GM06990 (cell line): ENCODE data around the gene SEPTIN1.

Experiments used
- DNase-seq: peaks from one replicate; pipeline ENCODE4 v3.0.0-alpha.2; 2011; ENCODE audit not compliant: insufficient read length; ENCODE audit errors: extremely low read depth
- H3K27me3 ChIP-seq: replicated peaks from 2 replicates; pipeline ENCODE4 v1.6.0; 2011; ENCODE audit warnings: low read length; ENCODE audit not compliant: control insufficient read depth, insufficient read depth
- H3K36me3 ChIP-seq: 2 replicates; pipeline ENCODE4 v1.5.1; 2011; ENCODE audit warnings: low read length; ENCODE audit not compliant: control insufficient read depth, insufficient read depth
- H3K4me3 ChIP-seq: replicated peaks from 2 replicates; pipeline ENCODE4 v1.5.1; 2011; ENCODE audit warnings: low read depth, mild to moderate bottlenecking, control low read depth, low read length
- TF ChIP-seq, protein P1 (sequence below): IDR thresholded peaks from 2 replicates; pipeline ENCODE4 v1.5.1; 2011; ENCODE audit warnings: low read length, control low read depth, mild to moderate bottlenecking, inconsistent platforms; ENCODE audit not compliant: insufficient read depth, poor library complexity, severe bottlenecking

SEPTIN1 gene

DNA sequence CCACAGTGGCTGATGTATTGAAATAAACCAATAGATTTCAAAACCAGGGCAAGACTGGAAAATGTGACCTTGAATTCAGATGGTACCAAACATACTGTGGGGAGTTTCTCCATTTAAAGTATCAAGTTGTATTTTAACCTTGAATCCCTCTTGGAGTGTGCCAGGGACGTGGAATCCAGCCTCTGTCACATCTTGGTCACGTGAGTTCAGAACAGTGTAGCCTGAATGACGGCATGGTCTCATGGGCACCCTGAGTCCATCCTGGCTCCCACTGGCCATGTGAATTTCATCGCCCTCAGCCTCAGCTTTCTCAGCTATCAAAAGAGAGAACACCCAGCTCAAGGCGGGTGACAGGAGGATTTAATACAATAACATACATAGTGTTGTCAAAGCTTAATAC lies 31.8 kb upstream of the SEPTIN1 start:
- no peaks in the 10 kb centered on the region for H3K27me3 ChIP-seq
- no peak for DNase-seq
- no peaks in the 10 kb centered on the region; the same call in none of the 2 replicates for H3K36me3 ChIP-seq
- H3K4me3 ChIP-seq = no peak overlapping the region
- TF ChIP-seq, protein P1, sequence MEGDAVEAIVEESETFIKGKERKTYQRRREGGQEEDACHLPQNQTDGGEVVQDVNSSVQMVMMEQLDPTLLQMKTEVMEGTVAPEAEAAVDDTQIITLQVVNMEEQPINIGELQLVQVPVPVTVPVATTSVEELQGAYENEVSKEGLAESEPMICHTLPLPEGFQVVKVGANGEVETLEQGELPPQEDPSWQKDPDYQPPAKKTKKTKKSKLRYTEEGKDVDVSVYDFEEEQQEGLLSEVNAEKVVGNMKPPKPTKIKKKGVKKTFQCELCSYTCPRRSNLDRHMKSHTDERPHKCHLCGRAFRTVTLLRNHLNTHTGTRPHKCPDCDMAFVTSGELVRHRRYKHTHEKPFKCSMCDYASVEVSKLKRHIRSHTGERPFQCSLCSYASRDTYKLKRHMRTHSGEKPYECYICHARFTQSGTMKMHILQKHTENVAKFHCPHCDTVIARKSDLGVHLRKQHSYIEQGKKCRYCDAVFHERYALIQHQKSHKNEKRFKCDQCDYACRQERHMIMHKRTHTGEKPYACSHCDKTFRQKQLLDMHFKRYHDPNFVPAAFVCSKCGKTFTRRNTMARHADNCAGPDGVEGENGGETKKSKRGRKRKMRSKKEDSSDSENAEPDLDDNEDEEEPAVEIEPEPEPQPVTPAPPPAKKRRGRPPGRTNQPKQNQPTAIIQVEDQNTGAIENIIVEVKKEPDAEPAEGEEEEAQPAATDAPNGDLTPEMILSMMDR = no peak

DNA sequence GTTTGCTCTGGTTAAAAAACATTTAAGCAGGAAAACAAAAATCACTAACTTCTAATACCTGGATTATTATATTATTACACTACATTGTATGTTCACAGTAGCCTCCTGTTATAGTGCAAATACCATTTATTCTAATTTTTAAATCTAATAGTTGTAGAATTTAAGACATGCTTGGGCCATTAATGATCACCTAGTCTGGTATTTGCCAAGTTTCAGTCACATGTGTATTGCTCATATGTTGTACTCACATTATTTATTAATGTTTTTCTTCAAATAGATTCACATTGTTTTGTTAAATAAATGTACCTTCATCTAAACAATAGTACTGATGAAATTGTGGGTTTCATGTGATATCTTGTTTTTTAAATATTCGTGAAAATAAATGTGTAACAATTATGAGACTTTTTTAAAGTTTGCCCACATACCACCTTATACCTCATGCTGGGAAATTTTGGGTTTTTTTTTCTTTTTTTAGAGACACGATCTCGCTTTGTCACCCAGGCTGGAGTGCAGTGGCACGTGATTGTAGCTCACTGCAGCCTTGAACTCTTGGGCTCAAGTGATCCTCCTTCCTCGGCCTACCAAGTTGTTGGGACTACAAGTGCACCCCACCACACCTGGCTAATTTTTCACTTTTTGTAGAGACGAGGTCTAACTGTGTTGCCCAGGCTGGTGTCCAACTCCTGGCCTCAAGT lies 30.9 kb upstream of the SEPTIN1 start:
- TF ChIP-seq, protein P1 = no peak
- DNase-seq = no peak
- H3K27me3 ChIP-seq = no peaks in the 10 kb centered on the region
- no peak overlapping the region for H3K4me3 ChIP-seq
- no peaks in the 10 kb centered on the region; the same call in 1 of the 2 replicates for H3K36me3 ChIP-seq

DNA sequence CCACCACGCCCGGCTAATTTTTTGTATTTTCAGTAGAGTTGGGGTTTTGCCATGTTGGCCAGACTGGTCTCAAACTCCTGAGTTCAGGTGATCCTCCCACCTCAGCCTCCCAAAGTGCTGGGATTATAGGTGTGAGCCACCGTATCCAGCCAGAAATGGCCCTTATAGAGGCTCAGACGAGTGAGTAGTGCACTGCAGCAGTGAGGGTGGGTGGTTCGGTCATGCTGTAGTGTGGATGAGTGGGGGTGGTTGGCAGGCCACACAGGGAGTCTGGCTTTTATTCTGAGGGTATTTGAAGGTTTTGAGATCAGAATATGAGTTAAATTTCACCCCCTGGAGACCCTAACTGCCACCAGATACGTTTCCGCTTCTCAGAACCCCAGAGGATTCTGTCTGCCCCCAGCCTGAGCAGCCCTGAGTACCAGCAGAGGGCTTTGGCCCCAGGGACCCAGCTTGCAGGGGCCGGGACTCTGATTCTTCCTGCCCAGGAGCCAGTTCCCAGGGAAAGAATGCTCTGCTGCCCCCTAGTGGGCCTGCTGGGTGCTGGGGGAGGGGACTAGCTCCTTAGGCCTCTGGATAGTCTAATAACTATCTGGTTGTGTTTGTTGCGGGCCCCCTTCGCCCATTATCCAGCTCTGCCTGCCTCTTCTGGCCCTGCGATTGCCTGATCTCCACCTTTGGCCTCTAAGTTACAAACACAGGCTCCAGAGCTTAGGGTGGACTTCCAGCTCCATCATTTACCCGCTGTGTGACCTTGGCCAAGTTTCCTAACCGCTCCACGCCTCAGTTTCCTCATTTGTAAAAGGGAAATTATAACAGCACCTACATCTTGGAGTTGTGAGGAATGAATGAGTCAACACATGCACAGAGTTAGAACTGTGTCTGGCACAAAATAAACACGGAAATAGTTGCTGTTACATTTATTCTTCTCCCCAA lies 27.0 kb upstream of the SEPTIN1 start:
- Histone ChIP-seq H3K27me3 (no peaks in the 10 kb centered on the region), H3K36me3 (no peaks in the 10 kb centered on the region; the same call in 1 of the 2 replicates), H3K4me3 (no peak overlapping the region)
- TF ChIP-seq, protein P1 = peak; percentile 98
- DNase-seq = peak; percentile 80

DNA sequence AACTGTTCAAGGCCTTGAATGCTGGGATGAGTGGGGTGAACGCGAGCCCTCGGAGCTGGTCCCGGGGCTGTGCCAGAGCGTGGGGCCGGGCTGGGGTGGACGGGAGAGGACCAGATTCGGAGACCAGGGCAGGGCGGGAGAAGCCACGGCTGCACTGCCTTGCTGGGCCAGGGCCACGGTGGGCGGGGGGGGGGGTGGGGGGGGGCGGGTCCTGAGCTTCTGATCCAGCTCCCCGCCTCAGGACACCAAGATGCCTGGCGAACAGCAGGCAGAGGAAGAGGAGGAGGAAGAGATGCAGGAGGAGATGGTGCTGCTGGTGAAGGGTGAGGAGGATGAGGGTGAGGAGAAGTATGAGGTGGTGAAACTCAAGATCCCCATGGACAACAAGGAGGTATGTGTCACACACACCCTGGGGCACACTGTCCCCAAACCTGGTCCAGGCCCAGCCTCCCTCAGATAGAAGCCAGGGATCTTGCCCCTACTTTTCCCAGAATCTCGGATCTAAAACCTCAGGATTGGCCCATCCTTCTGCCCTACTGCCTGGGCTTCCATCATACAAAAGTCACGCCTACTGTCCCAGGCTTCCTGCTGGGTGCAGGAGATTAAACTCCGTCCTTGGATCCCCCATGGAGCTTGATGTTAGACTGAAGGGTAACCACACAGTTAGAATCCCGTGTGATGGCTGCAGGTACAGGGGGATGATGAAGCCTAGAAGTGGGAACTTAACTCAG lies 25.6 kb upstream of the SEPTIN1 start:
- TF ChIP-seq, protein P1 = no peak
- Histone ChIP-seq H3K27me3 (no peaks in the 10 kb centered on the region), H3K4me3 (peak overlapping the region; percentile 75), H3K36me3 (no peaks in the 10 kb centered on the region)
- DNase-seq = no peak

DNA sequence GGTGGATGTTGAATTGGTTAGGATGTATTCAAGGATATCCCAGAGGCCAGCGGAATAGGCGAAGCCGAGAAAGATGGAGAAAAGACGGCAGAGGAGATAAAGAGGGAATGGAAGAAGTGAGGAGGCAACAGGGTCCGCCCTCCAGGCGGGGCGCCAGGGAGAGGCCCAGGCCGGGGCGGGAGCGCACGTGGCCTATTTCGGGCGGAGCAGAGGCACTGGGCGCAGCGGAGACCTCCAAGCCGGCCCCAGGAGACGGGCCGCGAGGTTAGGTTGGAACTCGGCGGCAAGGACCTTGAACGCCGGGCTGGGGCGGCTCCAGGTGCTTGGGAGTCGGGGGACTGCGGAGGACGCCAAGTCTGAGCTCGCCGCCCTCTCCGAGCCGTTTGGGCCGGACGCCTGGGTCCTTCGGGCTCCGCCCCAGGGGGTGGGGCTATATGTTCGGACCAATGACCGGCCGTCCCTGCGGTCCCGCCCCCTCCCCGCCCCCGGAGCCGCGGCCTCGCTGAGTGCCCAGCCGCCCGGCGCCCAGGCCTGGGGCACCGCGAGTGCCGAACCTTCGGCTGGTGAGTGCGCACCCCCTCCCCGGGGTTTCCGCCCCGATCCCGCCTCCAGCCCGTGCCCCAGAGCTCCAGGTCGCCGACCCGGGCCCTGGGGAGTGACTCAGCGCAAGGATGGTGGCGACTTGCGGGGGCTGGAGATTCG lies 24.9 kb upstream of the SEPTIN1 start, which contains the start of gene ZNF771:
Gene ZNF771, plus strand, starts transcription at position 505 of the 702 bp plus-strand sequence. CDS start 448 bp downstream, outside the sequence.
- H3K36me3 ChIP-seq = no peaks in the 10 kb centered on the region
- TF ChIP-seq, protein P1 = peak; percentile 24
- DNase-seq = peak; percentile 89
- peak within 1 kb of the TSS; percentile 75 for H3K4me3 ChIP-seq
- no peaks in the 10 kb centered on the region for H3K27me3 ChIP-seq
